Measurements from ENCODE around the gene CRELD2.

CRELD2 gene

GRCh38 chr22:49910229-49911155 lies 7.9 kb upstream of the CRELD2 start:
- H3K4me2 ChIP-seq (ENCODE audit: insufficient read depth, low read length), result no peak overlapping the region
- no peaks in the 10 kb centered on the region for H3K27me3 ChIP-seq (ENCODE audit: insufficient read depth, low read length, poor library complexity)
- peaks cover 6% of the 10 kb centered on the region for H3K79me2 ChIP-seq (ENCODE audit: insufficient read depth, low read length)
- no peak overlapping the region for H3K4me3 ChIP-seq (ENCODE audit: low read depth in 1 of 2, low read length in 2 of 2)
- H2AFZ ChIP-seq (ENCODE audit: low read depth, low read length), result no peak overlapping the region
- peaks cover 68% of the 10 kb centered on the region for H3K36me3 ChIP-seq (ENCODE audit: insufficient read depth, low read length)
- H3K4me1 ChIP-seq (ENCODE audit: insufficient read depth, low read length), result no peaks in the 10 kb centered on the region
- no peak for TF ChIP-seq EZH2 (IDR thresholded peaks at IDR 0.05; ENCODE audit: borderline replicate concordance, low read depth, low read length, severe bottlenecking)
- no peak for TF ChIP-seq CTCF (IDR thresholded peaks at IDR 0.05; ENCODE audit: borderline replicate concordance, extremely low read depth, low read length, poor library complexity, severe bottlenecking)
- no peak overlapping the region for H3K9ac ChIP-seq (ENCODE audit: low read depth, low read length)
- ATAC-seq (ENCODE audit: insufficient read depth, low read depth) (no peak), DNase-seq (no peak)
- H4K20me1 ChIP-seq (ENCODE audit: insufficient read depth, low read length), result peaks cover 29% of the 10 kb centered on the region
- no peak overlapping the region for H3K27ac ChIP-seq (ENCODE audit: low read length)
- no peaks in the 10 kb centered on the region for H3K9me3 ChIP-seq (ENCODE audit: insufficient read depth, low read length, severe bottlenecking)

- no peak overlapping the region for H3K9ac ChIP-seq (ENCODE audit: low read depth, low read length)
- ATAC-seq (ENCODE audit: insufficient read depth, low read depth), result no peak
- peaks cover 24% of the 10 kb centered on the region for H4K20me1 ChIP-seq (ENCODE audit: insufficient read depth, low read length)
- peaks cover 15% of the 10 kb centered on the region for H3K79me2 ChIP-seq (ENCODE audit: insufficient read depth, low read length)
- no peaks in the 10 kb centered on the region for H3K27me3 ChIP-seq (ENCODE audit: insufficient read depth, low read length, poor library complexity)
- peaks cover 55% of the 10 kb centered on the region for H3K36me3 ChIP-seq (ENCODE audit: insufficient read depth, low read length)
- no peak overlapping the region for H2AFZ ChIP-seq (ENCODE audit: low read depth, low read length)
- no peaks in the 10 kb centered on the region for H3K9me3 ChIP-seq (ENCODE audit: insufficient read depth, low read length, severe bottlenecking)
- DNase-seq, result no peak
- H3K4me2 ChIP-seq (ENCODE audit: insufficient read depth, low read length), result no peak overlapping the region
- H3K27ac ChIP-seq (ENCODE audit: low read length), result no peak overlapping the region
- H3K4me3 ChIP-seq (ENCODE audit: low read depth in 1 of 2, low read length in 2 of 2), result no peak overlapping the region
- H3K4me1 ChIP-seq (ENCODE audit: insufficient read depth, low read length), result peaks cover 7% of the 10 kb centered on the region
- TF ChIP-seq EZH2 (IDR thresholded peaks at IDR 0.05; ENCODE audit: borderline replicate concordance, low read depth, low read length, severe bottlenecking) (no peak), CTCF (IDR thresholded peaks at IDR 0.05; ENCODE audit: borderline replicate concordance, extremely low read depth, low read length, poor library complexity, severe bottlenecking) (no peak)
Measured at GRCh38 chr22:49911881-49912625, 6.4 kb upstream of the CRELD2 start.

- H3K36me3 ChIP-seq (ENCODE audit: insufficient read depth, low read length), result peaks cover 45% of the 10 kb centered on the region
- H3K4me1 ChIP-seq (ENCODE audit: insufficient read depth, low read length), result peaks cover 14% of the 10 kb centered on the region
- DNase-seq (no peak), ATAC-seq (ENCODE audit: insufficient read depth, low read depth) (no peak)
- no peak overlapping the region for H3K4me2 ChIP-seq (ENCODE audit: insufficient read depth, low read length)
- H4K20me1 ChIP-seq (ENCODE audit: insufficient read depth, low read length), result peaks cover 15% of the 10 kb centered on the region
- no peak for TF ChIP-seq EZH2 (IDR thresholded peaks at IDR 0.05; ENCODE audit: borderline replicate concordance, low read depth, low read length, severe bottlenecking)
- no peak for TF ChIP-seq CTCF (IDR thresholded peaks at IDR 0.05; ENCODE audit: borderline replicate concordance, extremely low read depth, low read length, poor library complexity, severe bottlenecking)
- H3K9ac ChIP-seq (ENCODE audit: low read depth, low read length), result no peak overlapping the region
- no peaks in the 10 kb centered on the region for H3K27me3 ChIP-seq (ENCODE audit: insufficient read depth, low read length, poor library complexity)
- no peaks in the 10 kb centered on the region for H3K9me3 ChIP-seq (ENCODE audit: insufficient read depth, low read length, severe bottlenecking)
- no peak overlapping the region for H3K4me3 ChIP-seq (ENCODE audit: low read depth in 1 of 2, low read length in 2 of 2)
- no peak overlapping the region for H2AFZ ChIP-seq (ENCODE audit: low read depth, low read length)
- H3K79me2 ChIP-seq (ENCODE audit: insufficient read depth, low read length), result peaks cover 25% of the 10 kb centered on the region
- H3K27ac ChIP-seq (ENCODE audit: low read length), result no peak overlapping the region
Measured at GRCh38 chr22:49913026-49913425, 5.4 kb upstream of the CRELD2 start.
